Hepatocyte (in vitro differentiated cells): ENCODE results near the gene EFNB1.

Source experiments
- EZH2 ChIP-seq: fragments of 200-600 bp; sonication (generic); IDR thresholded peaks from 2 replicates; pipeline ENCODE4 v1.6.1; 2016; ENCODE audit warnings: antibody characterized with exemption, mild to moderate bottlenecking, borderline replicate concordance
- EZH2phosphoT487 ChIP-seq: fragments of 200-600 bp; sonication (generic); IDR thresholded peaks from one replicate; pipeline ENCODE4 v1.6.1; 2018; ENCODE audit warnings: antibody characterized with exemption, mild to moderate bottlenecking, low read depth, moderate library complexity; ENCODE audit not compliant: unreplicated experiment, severe bottlenecking
- TF ChIP-seq, protein P1 (sequence below): fragments of 200-600 bp; sonication (generic); IDR thresholded peaks from 2 replicates; pipeline ENCODE4 v1.5.1; 2016; ENCODE audit warnings: antibody characterized with exemption, mild to moderate bottlenecking; ENCODE audit not compliant: poor library complexity

DNA sequence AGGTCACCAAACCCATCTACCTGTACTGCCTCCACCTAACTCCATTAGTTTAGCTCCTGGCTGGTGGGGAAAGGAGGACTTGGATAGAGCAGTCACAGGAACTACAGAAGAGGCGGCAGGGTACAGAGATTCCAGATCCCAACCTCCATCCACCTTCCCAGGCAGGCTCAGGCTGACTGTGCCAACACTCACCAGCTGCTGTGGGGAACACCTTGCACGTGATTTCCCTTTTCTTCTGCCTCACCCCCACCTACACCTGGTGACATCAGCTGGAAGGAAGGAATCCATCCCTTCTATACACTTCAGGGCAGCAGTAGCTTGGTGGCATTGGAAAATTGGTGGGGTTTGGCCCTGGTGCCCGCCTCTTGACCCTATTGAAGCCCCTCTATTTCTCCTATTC lies 41.5 kb downstream of the EFNB1 start:
- TF ChIP-seq EZH2 (no peak), EZH2phosphoT487 (no peak)
- TF ChIP-seq, protein P1, sequence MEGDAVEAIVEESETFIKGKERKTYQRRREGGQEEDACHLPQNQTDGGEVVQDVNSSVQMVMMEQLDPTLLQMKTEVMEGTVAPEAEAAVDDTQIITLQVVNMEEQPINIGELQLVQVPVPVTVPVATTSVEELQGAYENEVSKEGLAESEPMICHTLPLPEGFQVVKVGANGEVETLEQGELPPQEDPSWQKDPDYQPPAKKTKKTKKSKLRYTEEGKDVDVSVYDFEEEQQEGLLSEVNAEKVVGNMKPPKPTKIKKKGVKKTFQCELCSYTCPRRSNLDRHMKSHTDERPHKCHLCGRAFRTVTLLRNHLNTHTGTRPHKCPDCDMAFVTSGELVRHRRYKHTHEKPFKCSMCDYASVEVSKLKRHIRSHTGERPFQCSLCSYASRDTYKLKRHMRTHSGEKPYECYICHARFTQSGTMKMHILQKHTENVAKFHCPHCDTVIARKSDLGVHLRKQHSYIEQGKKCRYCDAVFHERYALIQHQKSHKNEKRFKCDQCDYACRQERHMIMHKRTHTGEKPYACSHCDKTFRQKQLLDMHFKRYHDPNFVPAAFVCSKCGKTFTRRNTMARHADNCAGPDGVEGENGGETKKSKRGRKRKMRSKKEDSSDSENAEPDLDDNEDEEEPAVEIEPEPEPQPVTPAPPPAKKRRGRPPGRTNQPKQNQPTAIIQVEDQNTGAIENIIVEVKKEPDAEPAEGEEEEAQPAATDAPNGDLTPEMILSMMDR: no peak
